HG03039 (cell line): ENCODE results near the gene TMF1.

Experiments used
- ATAC-seq: cut with Tn5 transposase; IDR thresholded peaks from one replicate; pipeline ENCODE4 v1.9.1; 2021; ENCODE audit warnings: mild to moderate bottlenecking, moderate library complexity; ENCODE audit not compliant: unreplicated experiment

TMF1 gene

GRCh38 chr3:69081583-69082262 lies 29.6 kb upstream of the TMF1 start:
- ATAC-seq: no peak

- peak; percentile 50 for ATAC-seq
Observed at GRCh38 chr3:69080233-69080920, 28.2 kb upstream of the TMF1 start, which contains the start of gene UBA3. UBA3 (minus strand) TSS chr3:69080365; CDS start chr3:69080353, 12 bp downstream.

GRCh38 chr3:69079269-69080159 lies 27.4 kb upstream of the TMF1 start:
- no peak for ATAC-seq

- no peak for ATAC-seq
Observed at GRCh38 chr3:69072928-69073327, 20.8 kb upstream of the TMF1 start.

- ATAC-seq: no peak
Observed at GRCh38 chr3:69066121-69066520, 14.0 kb upstream of the TMF1 start.

- ATAC-seq: no peak
Observed at GRCh38 chr3:69065318-69065964, 13.3 kb upstream of the TMF1 start.

- ATAC-seq: no peak
Observed at GRCh38 chr3:69063636-69064035, 11.5 kb upstream of the TMF1 start.

- ATAC-seq: no peak
Observed at GRCh38 chr3:69059688-69060087, 7.6 kb upstream of the TMF1 start.

- ATAC-seq: no peak
Observed at GRCh38 chr3:69058947-69059224, 6.8 kb upstream of the TMF1 start.

- peak; percentile 87 for ATAC-seq
Observed at GRCh38 chr3:69058180-69058946, 6.2 kb upstream of the TMF1 start.

GRCh38 chr3:69052472-69052898 lies 352 bp upstream of the TMF1 start:
- no peak for ATAC-seq

GRCh38 chr3:69048990-69049389 lies 3.1 kb downstream of the TMF1 start:
- ATAC-seq: no peak

- no peak for ATAC-seq
Observed at GRCh38 chr3:69044608-69045007, 7.5 kb downstream of the TMF1 start.

GRCh38 chr3:69033470-69033869 lies 18.7 kb downstream of the TMF1 start:
- no peak for ATAC-seq

- no peak for ATAC-seq
Observed at GRCh38 chr3:69032737-69033136, 19.4 kb downstream of the TMF1 start.

GRCh38 chr3:69032142-69032541 lies 20.0 kb downstream of the TMF1 start:
- ATAC-seq: no peak

- ATAC-seq: no peak
Observed at GRCh38 chr3:69031635-69032034, 20.5 kb downstream of the TMF1 start.

GRCh38 chr3:69020857-69021256 lies 31.3 kb downstream of the TMF1 start:
- ATAC-seq: no peak

- no peak for ATAC-seq
Observed at GRCh38 chr3:69020424-69020823, 31.7 kb downstream of the TMF1 start.

- no peak for ATAC-seq
Observed at GRCh38 chr3:69016901-69017300, 35.2 kb downstream of the TMF1 start.
